Measurements from ENCODE around the gene NES.

The NES gene

GRCh38 chr1:156676820-156677615, at the start of gene NES:
TSS of gene NES (minus strand) at chr1:156677407. CDS start at chr1:156677264, 143 bp downstream.
- FAIRE-seq = no peak
- peak; percentile 73 for DNase-seq (ENCODE audit: low spot score)

- no peak for FAIRE-seq
- DNase-seq (ENCODE audit: low spot score) = no peak
Observed at GRCh38 chr1:156726549-156727226, 49.5 kb upstream of the NES start.

- DNase-seq (ENCODE audit: low spot score) (peak; percentile 84), FAIRE-seq (no peak)
Observed at GRCh38 chr1:156725683-156726280, 48.6 kb upstream of the NES start.

GRCh38 chr1:156721535-156721934, 44.3 kb upstream of the NES start:
- FAIRE-seq (no peak), DNase-seq (ENCODE audit: low spot score) (no peak)

- no peak for FAIRE-seq
- DNase-seq (ENCODE audit: low spot score) = no peak
Observed at GRCh38 chr1:156721131-156721530, 43.9 kb upstream of the NES start.

GRCh38 chr1:156717351-156717750, 40.1 kb upstream of the NES start:
- DNase-seq (ENCODE audit: low spot score) = no peak
- FAIRE-seq = no peak

GRCh38 chr1:156714830-156715229, 37.6 kb upstream of the NES start:
- no peak for FAIRE-seq
- no peak for DNase-seq (ENCODE audit: low spot score)

GRCh38 chr1:156712626-156713025, 35.4 kb upstream of the NES start:
- DNase-seq (ENCODE audit: low spot score) (no peak), FAIRE-seq (no peak)

GRCh38 chr1:156711011-156711817, 34.0 kb upstream of the NES start:
- no peak for FAIRE-seq
- no peak for DNase-seq (ENCODE audit: low spot score)

- DNase-seq (ENCODE audit: low spot score) (peak; percentile 63), FAIRE-seq (no peak)
Observed at GRCh38 chr1:156709757-156710489, 32.7 kb upstream of the NES start.

- DNase-seq (ENCODE audit: low spot score) (no peak), FAIRE-seq (no peak)
Observed at GRCh38 chr1:156709031-156709430, 31.8 kb upstream of the NES start.

- FAIRE-seq = no peak
- DNase-seq (ENCODE audit: low spot score) = no peak
Observed at GRCh38 chr1:156708218-156708661, 31.0 kb upstream of the NES start.

GRCh38 chr1:156707417-156708217, 30.4 kb upstream of the NES start:
- DNase-seq (ENCODE audit: low spot score) = no peak
- FAIRE-seq = peak; percentile 48

GRCh38 chr1:156706657-156707416, 29.6 kb upstream of the NES start:
- no peak for DNase-seq (ENCODE audit: low spot score)
- FAIRE-seq = no peak

- DNase-seq (ENCODE audit: low spot score) = peak; percentile 64
- no peak for FAIRE-seq
Observed at GRCh38 chr1:156705918-156706656, 28.9 kb upstream of the NES start.

GRCh38 chr1:156705321-156705917, 28.2 kb upstream of the NES start, which contains the start of gene CRABP2:
TSS of gene CRABP2 (minus strand) at chr1:156705583. CDS start at chr1:156705446, 137 bp downstream.
- no peak for FAIRE-seq
- no peak for DNase-seq (ENCODE audit: low spot score)

- FAIRE-seq (no peak), DNase-seq (ENCODE audit: low spot score) (peak; percentile 85)
Observed at GRCh38 chr1:156704930-156705320, 27.7 kb upstream of the NES start.

GRCh38 chr1:156704166-156704711, 27.0 kb upstream of the NES start:
- FAIRE-seq (peak; percentile 13), DNase-seq (ENCODE audit: low spot score) (no peak)
